HEK293 (cell line): ENCODE measurements around the gene RNF212.

Experiments
- ATF2 ChIP-seq: fragments of 450-650 bp; formaldehyde crosslinking; IDR thresholded peaks from 2 replicates; pipeline ENCODE4 v1.5.1; 2016; ENCODE audit warnings: missing biosample characterization, missing genetic modification characterization, low read depth
- CTCF ChIP-seq: fragments of 450-650 bp; formaldehyde crosslinking; IDR thresholded peaks from 2 replicates; pipeline ENCODE4 v1.5.1; 2016; ENCODE audit warnings: missing biosample characterization, missing genetic modification characterization
- GLI4 ChIP-seq: fragments of 450-650 bp; formaldehyde crosslinking; IDR thresholded peaks from 2 replicates; pipeline ENCODE4 v1.5.1; 2016; ENCODE audit warnings: missing biosample characterization, missing genetic modification characterization
- KLF10 ChIP-seq: fragments of 450-650 bp; IDR thresholded peaks from 2 replicates; pipeline ENCODE4 v1.5.1; 2018; ENCODE audit warnings: missing biosample characterization, mild to moderate bottlenecking, missing genetic modification characterization
- MYNN ChIP-seq: fragments of 450-650 bp; formaldehyde crosslinking; IDR thresholded peaks from 2 replicates; pipeline ENCODE4 v1.5.1; 2016; ENCODE audit warnings: missing biosample characterization, missing genetic modification characterization, borderline replicate concordance
- PBX3 ChIP-seq: sonication (generic); formaldehyde crosslinking; IDR thresholded peaks from 2 replicates; pipeline ENCODE4 v1.8.1; 2022; ENCODE audit warnings: mild to moderate bottlenecking, moderate library complexity, missing genetic modification reagents
- REST ChIP-seq: fragments of 450-650 bp; formaldehyde crosslinking; IDR thresholded peaks from 2 replicates; pipeline ENCODE4 v1.5.1; 2016; ENCODE audit warnings: missing biosample characterization, missing genetic modification characterization
- ZFP3 ChIP-seq: fragments of 450-650 bp; formaldehyde crosslinking; IDR thresholded peaks from 2 replicates; pipeline ENCODE4 v1.5.1; 2016; ENCODE audit warnings: low read depth, missing biosample characterization, missing genetic modification characterization
- ZIC2 ChIP-seq: fragments of 450-650 bp; formaldehyde crosslinking; IDR thresholded peaks from 2 replicates; pipeline ENCODE4 v1.5.1; 2016; ENCODE audit warnings: missing biosample characterization, missing genetic modification characterization
- ZNF48 ChIP-seq: fragments of 450-650 bp; formaldehyde crosslinking; IDR thresholded peaks from 2 replicates; pipeline ENCODE4 v1.5.1; 2016; ENCODE audit warnings: missing biosample characterization, missing genetic modification characterization
- ZNF558 ChIP-seq: fragments of 450-650 bp; formaldehyde crosslinking; IDR thresholded peaks from 2 replicates; pipeline ENCODE4 v1.5.1; 2016; ENCODE audit warnings: missing biosample characterization, missing genetic modification characterization
- ZNF629 ChIP-seq: fragments of 450-650 bp; formaldehyde crosslinking; IDR thresholded peaks from 2 replicates; pipeline ENCODE4 v1.5.1; 2017; ENCODE audit warnings: missing biosample characterization, missing genetic modification characterization
- ZNF792 ChIP-seq: fragments of 450-650 bp; formaldehyde crosslinking; IDR thresholded peaks from 2 replicates; pipeline ENCODE4 v1.5.1; 2016; ENCODE audit warnings: missing biosample characterization, missing genetic modification characterization
- ZSCAN30 ChIP-seq: fragments of 450-650 bp; IDR thresholded peaks from 2 replicates; pipeline ENCODE4 v1.5.1; 2018; ENCODE audit warnings: missing biosample characterization, mild to moderate bottlenecking, missing genetic modification characterization, moderate library complexity

- TF ChIP-seq CTCF (tag by site-specific recombination) (no peak), ZFP3 (tag by site-specific recombination) (no peak), ZIC2 (no peak), ZNF558 (tag by site-specific recombination) (no peak), ZNF48 (tag by site-specific recombination) (no peak), ATF2 (no peak), REST (tag by site-specific recombination) (no peak), PBX3 (CRISPR knock-in tag) (no peak), MYNN (tag by site-specific recombination) (no peak), KLF10 (no peak), ZNF629 (tag by site-specific recombination) (no peak), GLI4 (no peak), ZNF792 (tag by site-specific recombination) (no peak), ZSCAN30 (tag by site-specific recombination) (no peak)
Observed at GRCh38 chr4:1074077-1074476, 39.3 kb downstream of the RNF212 start.
